HL-60 (cell line): ENCODE data around the gene PTPRQ.

ENCODE experiments used
- DNase-seq, 2 experiments: peaks; one replicate each; pipeline ENCODE4 v3.0.0-alpha.2; 2010 to 2020; ENCODE audit warnings: low read depth in 1 of 2, low spot score in 1 of 2
- H3K27ac ChIP-seq: fragments of 250-450 bp; sonication (Bioruptor Pico); replicated peaks from 2 replicates; pipeline ENCODE4 v1.5.1; 2020; ENCODE audit warnings: mild to moderate bottlenecking, moderate library complexity
- H3K27me3 ChIP-seq: fragments of 250-450 bp; sonication (Bioruptor Pico); 2 replicates; pipeline ENCODE4 v1.5.1; 2021; ENCODE audit warnings: mild to moderate bottlenecking, moderate library complexity; ENCODE audit not compliant: insufficient read depth, poor library complexity, severe bottlenecking
- H3K4me3 ChIP-seq: replicated peaks from 2 replicates; pipeline ENCODE4 v1.5.1; 2011; ENCODE audit warnings: mild to moderate bottlenecking, control low read depth, low read length; ENCODE audit not compliant: insufficient read depth
- GABPA ChIP-seq: IDR thresholded peaks from 2 replicates; pipeline ENCODE4 v1.6.1; 2012; ENCODE audit warnings: low read depth
- POLR2AphosphoS5 ChIP-seq: IDR thresholded peaks from 2 replicates; pipeline ENCODE4 v1.6.1; 2012; ENCODE audit warnings: low read depth
- REST ChIP-seq: IDR thresholded peaks from 2 replicates; pipeline ENCODE4 v1.6.1; 2012; ENCODE audit warnings: low read depth; ENCODE audit not compliant: insufficient replicate concordance
- SPI1 ChIP-seq: IDR thresholded peaks from 2 replicates; pipeline ENCODE4 v1.6.1; 2012; ENCODE audit warnings: low read depth, mild to moderate bottlenecking, borderline replicate concordance
- TF ChIP-seq, protein P1 (sequence below): IDR thresholded peaks from one replicate; pipeline ENCODE4 v1.5.1; 2011; ENCODE audit warnings: low read length, control low read depth, inconsistent platforms; ENCODE audit not compliant: insufficient read depth

Gene PTPRQ

DNA sequence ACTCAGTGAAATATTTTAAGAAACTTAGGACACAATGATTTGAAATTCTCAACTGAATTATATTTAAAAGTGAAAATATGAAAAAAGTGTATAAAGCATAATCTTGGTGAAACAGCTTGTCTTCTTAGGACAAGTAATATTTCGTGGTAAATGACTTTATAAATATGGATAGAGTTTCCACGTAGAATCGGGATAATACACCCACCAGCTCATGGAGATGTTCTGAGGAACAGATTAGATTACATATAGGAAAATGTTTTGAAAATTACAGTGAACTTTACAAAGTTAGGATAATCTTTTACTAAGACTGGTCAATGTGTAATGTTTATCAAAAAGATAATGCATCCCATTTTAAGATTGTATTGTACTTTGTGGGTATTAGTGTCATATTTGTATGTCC lies 237.8 kb downstream of the PTPRQ start:
- TF ChIP-seq POLR2AphosphoS5 (no peak), GABPA (no peak), REST (no peak), SPI1 (no peak)
- TF ChIP-seq, protein P1, sequence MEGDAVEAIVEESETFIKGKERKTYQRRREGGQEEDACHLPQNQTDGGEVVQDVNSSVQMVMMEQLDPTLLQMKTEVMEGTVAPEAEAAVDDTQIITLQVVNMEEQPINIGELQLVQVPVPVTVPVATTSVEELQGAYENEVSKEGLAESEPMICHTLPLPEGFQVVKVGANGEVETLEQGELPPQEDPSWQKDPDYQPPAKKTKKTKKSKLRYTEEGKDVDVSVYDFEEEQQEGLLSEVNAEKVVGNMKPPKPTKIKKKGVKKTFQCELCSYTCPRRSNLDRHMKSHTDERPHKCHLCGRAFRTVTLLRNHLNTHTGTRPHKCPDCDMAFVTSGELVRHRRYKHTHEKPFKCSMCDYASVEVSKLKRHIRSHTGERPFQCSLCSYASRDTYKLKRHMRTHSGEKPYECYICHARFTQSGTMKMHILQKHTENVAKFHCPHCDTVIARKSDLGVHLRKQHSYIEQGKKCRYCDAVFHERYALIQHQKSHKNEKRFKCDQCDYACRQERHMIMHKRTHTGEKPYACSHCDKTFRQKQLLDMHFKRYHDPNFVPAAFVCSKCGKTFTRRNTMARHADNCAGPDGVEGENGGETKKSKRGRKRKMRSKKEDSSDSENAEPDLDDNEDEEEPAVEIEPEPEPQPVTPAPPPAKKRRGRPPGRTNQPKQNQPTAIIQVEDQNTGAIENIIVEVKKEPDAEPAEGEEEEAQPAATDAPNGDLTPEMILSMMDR = no peak
- H3K27ac ChIP-seq = no peak overlapping the region

GRCh38 chr12:80684077-80684495 lies 240.1 kb downstream of the PTPRQ start:
- Histone ChIP-seq H3K27ac (no peak overlapping the region), H3K4me3 (no peak overlapping the region), H3K27me3 (no peaks in the 10 kb centered on the region)
- TF ChIP-seq REST (no peak), POLR2AphosphoS5 (no peak), SPI1 (no peak), GABPA (no peak)
- TF ChIP-seq, protein P1 = no peak
- DNase-seq = no peak

More for the DNA sequence above, 237.8 kb downstream of the PTPRQ start:
- no peaks in the 10 kb centered on the region for H3K27me3 ChIP-seq
- DNase-seq = no peak
- no peak overlapping the region for H3K4me3 ChIP-seq

DNA sequence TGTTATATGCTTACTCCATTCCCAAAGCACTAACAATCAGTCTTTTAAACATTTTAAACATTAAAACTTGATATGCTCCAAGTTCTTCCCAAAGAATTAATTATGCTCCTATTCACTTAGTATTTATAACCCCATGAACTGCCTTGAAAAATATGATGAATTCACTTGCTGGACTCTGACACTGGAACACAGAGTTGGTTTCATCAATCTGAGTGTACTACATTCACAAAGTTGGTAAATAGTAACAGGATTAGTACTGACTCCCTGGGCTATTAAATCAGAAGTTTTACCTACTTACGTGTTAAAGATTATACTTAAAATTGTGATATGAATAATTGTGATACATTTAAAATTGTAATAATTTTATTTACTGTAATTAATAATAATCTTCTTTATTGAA lies 246.1 kb downstream of the PTPRQ start:
- H3K27me3 ChIP-seq = peaks cover 6% of the 10 kb centered on the region
- no peak for DNase-seq
- H3K27ac ChIP-seq = no peak overlapping the region
- no peak overlapping the region for H3K4me3 ChIP-seq
- TF ChIP-seq POLR2AphosphoS5 = no peak
- TF ChIP-seq REST = no peak
- TF ChIP-seq, protein P1 = no peak
- no peak for TF ChIP-seq GABPA
- no peak for TF ChIP-seq SPI1
